Adipose tissue (tissue), 3 donors: ENCODE data around the gene TTYH3. TPM values are rescaled to one million over a fixed set of nuclear protein-coding genes. Genes with fewer than 3 reads are reported as not detected.

Experiments
- H3K27ac ChIP-seq: one replicate; pipeline ENCODE4 v1.5.1; 2013; ENCODE audit warnings: low read depth, low read length
- WGBS, 3 donors: extraction: QIAGEN DNeasy Blood & Tissue Kit; methylation state at CpG; one replicate each; pipeline ENCODE4 v1.1.7; 2013; 5-methylcytosine and 5-hydroxymethylcytosine counted together
- polyA plus RNA-seq, 3 donors: library from polyadenylated mRNA; stranded (reverse); fragments of 200-250 nt; gene quantifications; one replicate each; pipeline ENCODE4 v1.2.3, GENCODE V29; 2013
- donor health status: healthy with polysubstance abuse.
- donor health status: Bipolar disorder and iron deficiency.
- donor health status: healthy.

Gene TTYH3
- polyA plus RNA-seq, 3 donors, result 7.2 to 49.8 (median 26.4) TPM

GRCh38 chr7:2708547-2709310 lies 76.9 kb downstream of the TTYH3 start:
- no peak overlapping the region for H3K27ac ChIP-seq
- WGBS, 3 donors, result 86 to 91% (median 87%) methylated on average over 18 to 20 of the region's 20 CpGs

DNA sequence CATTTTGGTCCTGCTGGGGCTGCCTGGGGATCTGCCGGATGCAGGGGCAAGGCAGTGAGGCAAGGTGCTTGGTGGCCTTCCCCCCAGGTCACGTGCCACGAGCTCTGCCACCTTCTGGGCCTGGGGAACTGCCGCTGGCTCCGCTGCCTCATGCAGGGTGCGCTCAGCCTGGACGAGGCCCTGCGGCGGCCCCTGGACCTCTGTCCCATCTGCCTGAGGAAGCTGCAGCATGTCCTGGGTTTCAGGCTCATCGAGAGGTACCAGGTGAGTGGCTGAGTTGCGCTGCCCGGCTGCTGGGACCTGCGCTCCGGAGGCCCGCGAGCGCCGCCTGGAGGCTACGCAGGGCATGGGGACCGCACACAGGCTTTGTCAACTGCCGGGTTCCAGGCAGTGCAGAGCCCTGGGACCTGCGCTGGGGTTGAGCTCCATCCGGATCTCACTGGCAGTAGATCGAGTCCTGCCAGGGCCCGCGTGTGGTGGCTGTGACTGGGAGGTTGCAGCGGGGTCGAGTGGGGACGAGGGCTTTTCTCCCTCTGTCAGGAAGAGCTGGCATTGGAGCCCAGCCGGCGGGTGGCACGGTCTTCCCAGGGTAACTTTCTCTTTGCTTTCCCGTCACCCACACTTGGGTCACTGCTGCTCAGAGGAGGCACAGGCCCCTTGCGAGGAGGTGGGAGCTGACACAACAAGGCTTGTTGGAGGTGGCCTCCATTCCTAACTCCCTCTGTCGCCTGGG lies 77.9 kb downstream of the TTYH3 start:
- no peak overlapping the region for H3K27ac ChIP-seq
- WGBS, 3 donors, result 35 to 38% (median 35%) methylated on average over 35 of the region's 35 CpGs

DNA sequence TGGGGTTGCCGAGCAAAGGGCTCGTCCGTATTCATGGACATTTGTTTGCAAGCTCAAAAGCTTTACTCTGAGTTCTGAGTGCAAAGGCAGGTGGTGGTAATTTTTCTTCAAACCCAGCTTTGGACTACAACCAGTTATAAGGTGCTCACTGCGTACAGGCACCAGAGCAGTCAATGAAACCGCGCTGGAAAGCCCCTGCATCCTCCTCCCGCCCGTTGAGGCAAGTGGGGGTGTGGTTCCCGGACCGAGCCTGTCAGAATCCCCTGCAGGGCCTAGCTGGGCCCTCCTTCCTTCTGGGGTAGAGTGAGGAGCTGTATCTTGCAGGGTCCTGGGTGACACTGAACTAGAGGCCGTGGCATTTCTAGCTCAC lies 78.5 kb downstream of the TTYH3 start:
- H3K27ac ChIP-seq, result no peak overlapping the region
- 74 to 83% (median 80%) methylated on average over 11 of the region's 11 CpGs for WGBS, 3 donors

DNA sequence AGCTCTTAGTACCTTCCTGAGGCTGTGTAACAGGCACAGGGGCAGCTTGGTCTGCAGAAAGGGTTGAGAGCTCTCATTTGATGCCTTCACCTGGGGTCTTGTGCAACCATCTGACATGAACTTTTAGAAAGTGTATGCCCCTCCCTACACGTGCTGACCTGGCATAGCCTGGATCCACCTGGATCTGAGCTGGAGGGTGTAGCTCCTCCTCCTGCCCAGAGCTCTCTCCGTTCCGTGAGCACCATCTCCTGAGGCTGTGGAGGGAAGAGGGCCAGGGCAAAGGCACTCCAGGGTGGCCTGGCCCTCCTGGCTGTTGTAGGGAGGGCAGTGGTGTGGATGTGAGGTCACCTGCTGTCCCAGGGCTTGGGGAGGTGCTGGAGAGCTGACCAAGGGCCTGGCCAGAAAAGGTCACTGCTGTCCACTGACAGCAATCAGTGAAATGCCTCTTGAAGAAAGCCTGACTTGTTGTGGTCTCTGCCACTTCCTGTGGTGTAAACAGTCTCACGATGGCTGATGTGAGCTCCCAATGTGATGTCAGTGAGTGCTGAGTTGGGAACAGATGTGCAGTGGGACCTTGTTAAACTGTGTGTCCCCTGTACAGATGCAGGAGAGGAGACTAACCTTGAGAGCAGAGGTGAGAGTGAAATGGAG lies 79.2 kb downstream of the TTYH3 start:
- 39 to 58% (median 45%) methylated on average over 4 of the region's 4 CpGs for WGBS, 3 donors
- H3K27ac ChIP-seq, result no peak overlapping the region

- H3K27ac ChIP-seq, result no peak overlapping the region
- 87 to 93% (median 91%) methylated on average over 25 of the region's 25 CpGs for WGBS, 3 donors
Measured at GRCh38 chr7:2711895-2712675, 80.3 kb downstream of the TTYH3 start.

DNA sequence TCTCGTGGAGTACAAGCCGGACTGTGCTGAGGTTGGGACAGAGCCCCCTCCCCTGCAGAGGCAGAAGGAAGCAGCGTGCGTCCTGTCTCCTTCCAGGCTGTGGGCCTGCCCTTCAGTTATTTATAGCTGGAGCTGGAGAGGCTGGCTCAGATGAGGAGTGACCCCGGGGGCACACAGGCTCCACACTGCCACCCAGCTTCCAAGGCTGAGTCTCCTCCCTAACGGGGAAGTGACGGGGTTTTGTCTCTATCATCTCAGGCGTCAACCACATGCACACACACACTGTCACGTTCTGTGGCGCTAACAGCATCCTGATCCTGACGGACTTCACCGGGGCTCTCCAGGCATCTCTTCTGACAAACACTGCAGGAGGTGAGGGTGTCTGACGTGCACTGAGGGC lies 81.6 kb downstream of the TTYH3 start:
- H3K27ac ChIP-seq, result no peak overlapping the region
- 42 to 77% (median 42%) methylated on average over 13 of the region's 13 CpGs for WGBS, 3 donors

GRCh38 chr7:2713978-2714377 lies 82.2 kb downstream of the TTYH3 start:
- H3K27ac ChIP-seq, result no peak overlapping the region
- 67 to 87% (median 77%) methylated on average over 12 of the region's 12 CpGs for WGBS, 3 donors

Other genes with a start within 250 kb of the TTYH3 start
- 10 to 100 TPM; 10.5 to 20.4 (median 15.7) TPM for gene CHST12, start 228.4 kb upstream of the TTYH3 start, polyA plus RNA-seq
- gene GRIFIN, start 155.6 kb upstream of the TTYH3 start, polyA plus RNA-seq, result not detected
- gene LFNG, start 112.2 kb upstream of the TTYH3 start, polyA plus RNA-seq, result 10 to 100 TPM; 12.5 to 52.7 (median 23.7) TPM
- gene BRAT1, start 76.5 kb upstream of the TTYH3 start, polyA plus RNA-seq, result 10 to 100 TPM; 17.8 to 29.8 (median 18.7) TPM
- gene IQCE, start 73.0 kb upstream of the TTYH3 start, polyA plus RNA-seq, result 1 to 10 TPM; 4.3 to 8.7 (median 5.4) TPM
- under 1 TPM in 2 of 3 donors, not detected in 1; 0.01 to 0.06 TPM for gene AMZ1, start 56.2 kb downstream of the TTYH3 start, polyA plus RNA-seq
- 10 to 100 TPM; 14.8 to 42.6 (median 39.9) TPM for gene GNA12, start 212.3 kb downstream of the TTYH3 start, polyA plus RNA-seq